IPS DF 4.7 (cell line): ENCODE results near the gene DNAJB1.

Experiments
- DNase-seq: peaks from one replicate; pipeline ENCODE4 v3.0.0-alpha.2; 2013; ENCODE audit warnings: low spot score; ENCODE audit errors: extremely low read depth

The DNAJB1 gene

DNA sequence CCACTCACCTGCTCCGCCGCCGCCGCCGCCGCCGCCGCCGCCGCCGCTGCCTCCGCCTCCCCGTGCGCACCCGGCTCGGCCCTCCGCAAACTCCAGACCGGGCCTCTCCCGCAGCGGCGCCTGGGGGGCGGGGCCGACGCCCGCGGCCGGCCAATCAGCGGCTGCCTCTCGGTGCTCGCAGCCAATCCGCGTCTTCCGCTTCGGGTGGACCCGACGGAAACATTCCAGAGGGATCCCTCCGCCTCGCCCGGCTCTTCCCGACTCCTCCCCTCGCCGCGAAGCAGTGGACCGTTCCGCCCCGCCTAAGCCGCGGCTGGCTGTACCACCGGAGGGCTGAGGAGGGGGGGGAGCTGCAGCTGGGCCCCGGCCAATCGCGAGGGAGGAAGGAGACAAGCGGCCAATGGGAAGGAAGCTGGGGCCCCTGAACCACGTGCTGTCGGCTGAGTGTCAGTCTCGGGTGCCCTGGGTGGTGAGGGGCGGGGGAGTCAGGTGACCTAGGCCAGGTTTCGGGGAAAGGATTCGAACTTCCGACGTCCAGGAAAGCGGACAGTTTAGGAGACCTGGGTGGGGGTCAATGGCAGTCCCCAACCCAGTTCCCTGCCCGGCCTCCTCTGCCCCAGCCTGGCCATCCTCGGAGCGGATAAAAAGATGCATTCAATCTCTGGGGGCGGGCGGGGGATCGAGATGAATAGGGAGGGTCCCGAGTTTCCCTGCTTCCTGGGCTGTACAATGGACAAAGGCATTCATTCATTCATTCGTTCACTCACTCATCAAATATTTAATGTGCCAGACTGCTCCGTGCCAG, 22.0 kb downstream of the DNAJB1 start, which contains the start of gene GIPC1:
Gene GIPC1, minus strand, starts transcription at position 99 of the 805 bp plus-strand sequence. CDS start 13,151 bp downstream, outside the sequence.
- peak; percentile 88 for DNase-seq

DNA sequence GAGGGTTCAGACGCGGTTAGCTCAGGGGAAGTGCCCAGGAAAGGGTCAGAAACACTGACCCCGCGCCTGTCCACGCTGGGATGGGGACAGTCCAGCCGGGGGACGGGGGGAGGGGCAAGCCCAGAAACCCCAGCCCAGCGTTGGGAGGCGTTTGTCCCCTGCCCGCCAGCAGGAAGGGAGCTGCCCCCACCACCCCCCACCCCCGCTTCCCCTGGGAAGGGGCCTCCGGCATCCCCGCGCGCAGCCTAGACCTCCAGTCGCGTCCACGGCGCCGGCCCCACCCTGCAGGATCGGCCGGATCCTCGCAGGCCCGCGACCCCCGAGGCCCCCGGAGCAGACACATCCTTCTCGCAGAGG, 22.5 kb downstream of the DNAJB1 start:
- DNase-seq = no peak

DNA sequence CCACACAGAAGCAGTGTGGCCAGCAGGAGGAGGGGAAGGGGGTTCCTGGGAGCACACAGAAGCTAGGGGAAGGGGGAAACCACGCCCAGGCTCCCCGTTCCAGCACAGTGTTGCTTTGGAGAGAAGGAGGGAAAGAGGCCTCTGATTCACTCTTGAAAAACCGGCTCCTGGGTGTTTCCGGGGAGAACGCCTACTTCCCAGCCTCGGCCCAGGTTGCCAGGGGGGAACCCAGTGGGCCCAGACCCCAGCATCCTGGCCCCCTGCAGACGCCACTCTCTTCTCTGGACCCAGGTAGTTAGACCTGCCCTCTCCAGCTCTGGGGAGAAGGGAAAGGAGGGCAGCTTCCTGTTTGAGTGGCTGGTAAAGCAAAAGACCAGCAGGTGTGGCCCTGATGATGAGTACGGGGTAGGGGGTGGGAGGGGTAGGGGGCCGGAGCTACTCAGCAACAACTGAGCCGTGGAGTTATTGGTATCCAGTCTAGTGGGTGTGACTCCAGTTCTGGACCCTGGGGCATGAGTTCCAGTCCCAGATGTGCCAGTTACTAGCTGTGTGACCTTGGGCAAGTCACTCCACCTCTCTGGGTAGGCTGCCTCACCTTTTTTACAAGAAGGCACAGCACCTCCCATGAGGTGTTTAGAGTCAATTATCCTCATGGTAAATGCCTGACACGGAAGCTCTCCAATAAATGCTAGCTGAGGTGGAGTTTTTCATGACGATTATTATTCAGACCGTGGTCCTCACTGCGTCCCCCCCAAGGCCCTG, 23.1 kb downstream of the DNAJB1 start:
- DNase-seq = no peak

DNA sequence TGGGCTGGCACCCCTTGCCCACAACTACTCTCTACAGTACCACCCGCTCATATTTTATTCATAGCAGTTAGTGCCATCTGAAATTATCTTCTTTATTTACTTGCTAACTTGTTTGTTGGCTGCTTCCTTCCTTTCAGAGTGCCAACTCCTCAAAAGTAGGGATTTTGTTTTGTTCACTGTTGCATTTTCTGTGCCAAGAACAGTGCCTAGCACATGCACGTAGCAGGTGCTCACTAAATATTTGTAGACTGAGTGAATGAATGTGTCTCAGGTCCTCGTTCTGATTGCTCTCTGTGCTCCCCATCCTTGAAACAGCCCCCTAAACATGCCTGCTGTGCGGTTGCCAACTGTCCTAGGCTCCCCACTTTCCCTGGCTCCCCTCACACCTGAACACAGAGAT, 23.8 kb downstream of the DNAJB1 start:
- DNase-seq = no peak

DNA sequence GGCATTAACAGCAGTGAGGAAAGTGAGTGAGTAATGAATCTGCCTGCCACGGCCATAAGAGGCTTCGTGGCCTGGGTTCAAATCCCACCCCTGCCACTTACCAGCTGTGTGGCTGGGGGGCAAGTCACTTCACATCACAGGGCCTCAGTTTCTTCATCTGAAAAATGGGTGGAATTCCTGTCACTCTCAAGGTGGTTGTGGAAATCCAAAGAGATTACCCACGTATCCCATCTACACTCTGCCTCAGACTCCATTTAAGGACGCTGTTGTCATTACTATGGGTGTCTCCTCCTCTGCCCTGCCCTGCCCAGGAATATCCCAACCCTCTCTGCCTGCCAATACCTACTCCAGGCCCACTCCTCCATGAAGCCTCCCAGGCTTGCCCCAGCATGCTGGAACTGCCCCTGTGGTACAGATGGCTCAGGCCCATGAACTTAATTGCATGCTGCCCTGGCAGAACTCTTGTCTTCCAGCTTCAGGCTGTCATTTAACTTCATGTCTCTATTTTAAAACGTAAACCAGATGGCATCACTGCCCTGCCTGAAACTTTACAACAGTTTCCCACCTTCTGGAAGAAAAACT, 25.4 kb downstream of the DNAJB1 start:
- no peak for DNase-seq

DNA sequence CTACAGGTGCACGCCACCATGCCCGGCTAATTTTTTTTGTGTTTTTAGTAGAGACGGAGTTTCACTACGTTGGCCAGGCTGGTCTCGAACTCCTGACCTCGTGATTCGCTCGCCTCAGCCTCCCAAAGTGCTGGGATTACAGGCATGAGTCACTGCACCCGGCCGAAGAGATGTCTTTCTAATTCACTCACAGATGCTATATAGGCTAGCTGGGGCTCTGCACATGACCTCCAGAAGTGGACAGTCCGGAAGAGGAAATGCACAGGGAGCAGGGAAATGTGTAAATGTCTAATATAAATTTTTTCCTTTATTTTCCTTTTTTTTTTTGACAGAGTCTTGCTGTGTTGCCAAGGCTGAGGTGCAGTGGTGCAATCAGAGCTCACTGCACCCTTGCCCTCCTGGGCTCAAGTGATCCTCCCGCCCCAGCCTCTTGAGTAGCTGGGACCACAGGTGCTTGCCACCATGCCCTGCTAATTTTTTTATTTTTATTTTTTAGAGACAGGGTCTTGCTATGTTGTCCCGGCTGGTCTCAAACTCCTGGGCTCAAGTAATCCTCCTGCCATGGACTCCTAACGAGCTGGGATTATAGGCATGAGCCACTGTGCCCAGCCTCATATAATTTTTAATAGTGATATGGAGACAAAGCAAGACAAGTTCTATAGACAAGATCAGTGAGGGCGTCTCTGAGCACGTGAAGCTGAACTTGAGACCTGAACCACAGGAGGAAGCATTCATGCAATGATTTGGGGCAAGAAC, 30.6 kb downstream of the DNAJB1 start:
- DNase-seq = no peak

DNA sequence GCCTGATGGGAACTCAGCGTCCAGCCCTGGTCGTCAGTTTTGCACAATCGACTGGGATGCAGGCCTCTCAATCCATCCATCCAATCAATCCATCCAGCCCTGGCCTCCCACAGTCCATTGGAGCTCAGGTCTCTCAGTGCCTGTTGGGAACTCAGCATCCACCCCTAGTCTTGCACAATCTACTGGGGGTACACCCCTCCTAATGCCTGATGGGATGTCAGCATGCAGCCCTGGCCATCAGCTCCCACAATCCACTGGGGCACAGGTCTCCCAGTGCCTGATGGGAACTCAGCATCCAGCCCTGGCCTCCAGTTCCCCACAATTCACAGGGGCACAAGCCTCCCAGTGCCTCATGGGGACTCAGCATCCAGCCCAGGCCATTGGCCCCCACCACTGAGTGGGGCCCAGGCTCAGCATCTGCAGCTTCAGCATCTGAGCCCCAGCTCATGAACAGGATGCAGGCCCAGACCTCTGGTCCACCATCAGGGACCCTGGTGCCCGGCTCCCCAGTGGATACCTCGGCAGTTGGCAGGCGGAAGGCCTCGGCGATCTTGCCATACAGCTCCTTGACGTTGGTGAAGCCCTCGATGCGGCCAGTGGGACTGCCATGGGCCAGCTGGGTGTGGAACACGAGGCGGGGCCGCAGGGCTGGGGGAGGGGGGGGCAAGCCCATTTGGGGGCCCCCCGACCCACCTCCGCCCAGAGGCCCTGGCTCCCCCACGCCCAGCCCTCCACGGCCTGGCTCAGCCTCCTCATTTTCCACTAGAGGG, 35.8 kb downstream of the DNAJB1 start:
- DNase-seq = no peak

DNA sequence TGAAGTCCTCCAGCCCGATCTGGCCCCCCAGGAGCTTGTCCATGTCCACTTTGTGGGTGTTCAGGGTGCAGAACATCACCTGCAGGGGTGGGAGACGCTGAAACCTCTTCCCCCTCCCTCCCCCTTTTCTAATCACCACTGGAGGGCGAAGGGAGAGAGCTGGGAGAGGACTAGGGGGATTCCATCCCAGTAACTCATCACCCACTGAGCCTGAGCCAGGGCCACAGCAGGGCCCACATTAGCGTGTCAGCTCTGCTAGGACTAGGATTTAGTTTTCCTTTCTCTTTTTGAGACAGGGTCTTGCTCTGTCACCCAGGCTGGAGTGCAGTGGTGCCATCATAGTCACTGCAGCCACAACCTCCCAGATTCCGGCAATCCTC, 37.5 kb downstream of the DNAJB1 start:
- no peak for DNase-seq

DNA sequence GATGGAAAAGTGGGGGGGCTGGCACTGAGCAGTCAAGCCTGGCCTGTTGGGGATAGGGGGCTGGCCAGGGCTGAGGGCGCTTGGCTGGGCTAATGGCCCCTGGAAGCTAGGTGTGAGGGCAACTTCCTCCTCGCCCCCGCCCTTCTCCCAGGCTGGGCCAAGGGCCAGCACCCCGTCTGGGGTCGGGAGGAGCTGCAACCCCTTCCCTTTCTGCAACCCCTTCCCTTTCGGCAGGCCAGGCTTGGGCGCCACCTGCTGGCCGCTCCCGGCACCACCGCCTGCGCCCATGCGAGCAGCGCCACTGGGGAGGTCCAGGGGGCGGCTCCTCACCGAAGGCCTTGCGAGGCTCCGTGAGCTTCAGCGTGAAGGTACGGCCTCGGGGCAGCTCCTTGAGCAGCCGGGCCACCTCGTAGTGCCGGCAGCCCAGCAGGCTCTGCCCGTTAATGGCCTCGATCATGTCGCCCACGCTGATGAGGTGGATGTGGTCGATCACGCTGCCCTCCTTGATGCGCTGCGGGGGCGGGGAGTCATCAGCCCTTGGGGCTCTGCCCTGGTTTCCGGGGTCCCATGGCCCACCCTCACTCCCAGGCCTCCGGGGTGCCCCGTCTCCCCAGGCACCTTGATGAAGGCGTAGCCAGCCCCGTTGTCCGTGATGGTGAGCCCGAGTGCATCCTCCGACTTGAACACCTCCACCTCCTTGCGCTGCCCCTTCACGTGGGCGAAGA, 38.1 kb downstream of the DNAJB1 start:
- DNase-seq = no peak

DNA sequence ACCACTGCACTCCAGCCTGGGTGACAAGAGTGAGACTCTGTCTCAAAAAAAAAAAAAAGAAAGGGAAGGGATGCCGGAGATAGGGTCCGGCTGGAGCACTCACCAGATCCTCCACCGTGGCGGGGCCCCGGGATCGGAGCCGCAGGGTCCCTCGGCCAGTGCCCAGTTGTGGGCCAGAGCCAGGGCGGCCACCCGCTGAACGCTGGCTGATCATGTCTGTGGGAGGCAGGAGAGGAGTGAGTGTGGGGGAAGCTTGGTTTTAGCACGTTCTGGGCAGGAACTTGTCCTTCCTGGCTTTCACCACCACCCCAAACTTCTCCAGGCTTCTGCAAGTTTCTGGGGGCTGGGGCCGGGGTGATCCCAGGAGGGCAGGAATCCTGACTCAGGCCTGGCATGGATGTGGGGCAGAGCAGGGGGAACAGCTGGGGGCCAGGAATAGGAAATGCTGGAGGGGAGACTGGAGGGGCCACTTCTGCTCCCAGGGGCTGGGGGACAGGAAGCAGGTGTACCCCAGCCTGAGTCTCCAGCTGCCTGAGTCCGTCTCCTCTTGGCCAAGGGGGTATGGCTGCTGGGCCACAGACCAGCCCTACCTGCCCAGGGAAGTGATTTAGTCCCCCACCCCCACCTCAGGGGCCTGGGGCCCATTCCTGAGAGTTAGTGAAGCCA, 38.8 kb downstream of the DNAJB1 start:
- DNase-seq = no peak

DNA sequence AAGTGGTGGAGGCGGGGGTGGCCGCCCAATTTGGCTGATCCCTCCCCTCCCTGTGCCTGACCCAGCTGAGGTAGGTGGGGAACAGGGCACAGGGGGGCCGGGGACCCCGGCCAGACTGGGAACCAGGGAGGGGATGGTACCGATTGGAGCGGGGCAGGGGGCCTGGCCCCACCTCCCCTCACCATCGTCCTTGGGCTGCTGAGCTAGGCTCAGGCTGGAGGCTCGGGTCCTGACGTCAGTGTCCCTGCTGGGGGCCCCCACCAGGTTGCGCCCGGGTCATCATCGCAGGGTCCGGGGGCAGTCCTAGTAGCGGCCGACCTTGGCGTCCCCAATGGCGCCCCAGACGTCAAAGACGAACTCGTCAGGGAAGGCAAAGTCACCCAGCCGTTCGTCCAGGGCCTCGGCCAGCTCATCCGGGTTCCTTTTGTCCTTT, 40.1 kb downstream of the DNAJB1 start:
- no peak for DNase-seq

DNA sequence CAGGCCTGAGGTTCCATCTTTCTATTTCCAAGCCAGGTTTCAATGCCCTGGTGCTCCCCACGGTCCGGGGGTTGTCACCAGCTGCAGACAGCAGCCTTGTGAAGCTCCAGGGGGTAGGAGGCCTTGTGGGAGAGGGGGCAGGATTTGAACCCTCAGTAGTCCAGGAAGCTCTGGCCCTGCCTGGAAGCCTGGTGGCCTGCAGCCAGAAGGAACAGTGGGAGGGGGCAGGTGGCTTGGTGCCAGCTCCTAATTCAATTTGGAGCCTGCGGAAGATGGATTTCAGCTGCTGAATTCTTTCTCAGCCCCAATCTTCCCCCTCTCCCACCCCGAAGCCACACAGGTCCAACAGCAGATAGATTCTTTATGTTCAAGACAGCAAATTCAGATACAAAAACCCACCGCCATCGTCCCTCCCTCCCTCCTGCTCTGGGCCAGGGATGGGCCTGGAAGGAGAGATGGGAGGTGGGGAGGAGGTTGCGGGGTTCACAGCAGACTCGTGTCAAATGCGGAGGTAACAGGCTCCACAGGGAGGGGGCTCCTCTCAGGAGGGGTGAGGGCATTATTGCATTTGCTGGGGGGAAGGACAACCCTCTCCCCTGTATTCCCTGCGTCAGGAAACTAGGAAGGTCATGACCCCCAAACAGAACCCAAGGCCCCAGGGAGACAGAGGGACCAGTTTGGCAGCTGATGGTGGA, 40.6 kb downstream of the DNAJB1 start:
- no peak for DNase-seq

DNA sequence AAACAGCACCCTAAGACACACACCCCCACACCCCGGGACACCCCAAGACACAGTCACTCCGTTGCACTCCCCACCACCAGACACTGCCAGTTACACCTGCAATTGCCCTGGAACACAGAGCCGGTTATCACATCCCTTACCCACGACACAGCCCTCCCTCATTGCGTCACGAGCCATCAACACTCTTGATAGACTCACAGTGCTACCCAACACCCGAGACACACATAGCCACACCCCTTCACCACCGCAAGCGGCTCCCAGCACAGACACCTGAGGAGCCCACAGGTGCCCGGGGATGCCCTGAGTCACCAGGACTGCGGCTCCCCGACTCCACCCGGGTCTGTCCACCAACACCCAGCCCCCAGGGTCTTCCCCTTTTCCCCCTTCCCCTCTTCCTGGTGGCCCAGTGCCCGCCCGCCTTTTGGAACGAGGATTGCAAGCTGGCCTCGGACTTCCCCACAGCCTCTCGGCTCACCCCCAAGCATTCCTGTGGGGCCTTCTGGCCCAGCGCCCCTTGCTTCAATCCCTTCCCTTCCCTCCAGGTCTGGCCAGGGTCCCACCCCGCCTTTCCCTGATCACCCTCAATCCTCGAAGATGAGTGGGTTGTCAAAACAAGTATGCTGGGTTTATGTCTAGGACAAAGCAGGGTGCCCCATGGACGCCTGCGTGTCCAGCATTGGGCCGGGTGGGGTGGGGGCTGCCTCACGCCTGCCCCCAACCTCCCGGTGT, 41.4 kb downstream of the DNAJB1 start:
- DNase-seq = no peak

DNA sequence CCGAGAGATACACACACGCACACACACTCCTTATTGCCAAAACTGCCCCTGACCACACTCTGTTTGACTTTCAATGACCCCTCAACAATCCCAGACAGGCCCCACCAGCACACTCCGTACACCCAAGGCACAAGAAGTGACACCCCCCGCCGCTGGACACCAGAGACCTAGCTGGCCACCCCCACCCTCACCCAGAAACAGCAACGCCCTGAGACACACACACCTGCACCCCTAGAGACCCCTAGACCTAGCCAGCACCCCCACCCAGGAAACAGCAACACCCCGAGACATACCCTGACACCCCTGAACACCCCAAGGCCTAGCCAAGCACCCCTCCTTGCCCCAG, 41.9 kb downstream of the DNAJB1 start:
- no peak for DNase-seq

DNA sequence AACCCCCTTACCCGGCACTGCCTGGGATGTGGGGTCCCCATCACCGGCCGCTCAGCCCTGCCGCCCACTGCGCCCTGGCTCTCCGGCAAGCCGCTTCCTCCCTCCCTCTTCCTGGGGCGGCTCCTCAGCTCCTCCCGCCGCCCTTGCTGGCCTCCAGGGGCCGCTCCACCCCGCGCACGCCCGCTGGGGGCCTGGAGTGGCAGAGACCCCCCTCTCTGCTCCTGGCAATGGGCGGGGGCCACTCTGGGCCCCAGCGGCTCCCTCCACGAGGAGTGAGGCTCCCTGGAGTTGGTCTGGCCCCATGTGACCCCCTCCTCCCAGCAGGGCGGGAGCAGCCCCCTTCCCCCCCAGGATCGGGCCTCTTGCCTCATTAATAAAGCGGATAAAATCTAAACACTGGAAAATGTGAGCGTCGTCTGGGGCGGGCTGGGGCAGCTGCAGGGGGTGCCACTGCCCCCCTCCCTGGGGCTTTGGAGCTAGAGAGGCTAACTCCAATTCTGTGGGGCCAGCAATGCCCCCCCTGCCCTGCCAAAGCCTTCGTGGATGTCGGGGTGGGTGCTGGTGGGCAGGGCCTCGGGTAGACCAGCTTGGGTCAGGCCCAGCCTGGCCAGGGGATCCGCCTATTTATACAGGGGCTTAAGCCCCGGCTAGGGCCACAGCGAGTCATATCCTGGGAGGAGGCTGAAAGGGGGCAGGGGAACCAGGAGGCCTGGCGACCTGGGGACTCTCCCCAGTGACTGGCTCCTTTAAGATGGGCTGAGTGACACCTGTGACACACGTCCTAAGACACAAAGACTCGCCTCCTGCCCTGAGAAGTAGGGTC, 42.7 kb downstream of the DNAJB1 start, which contains the start of gene PTGER1:
Gene PTGER1, minus strand, starts transcription at position 104 of the 823 bp plus-strand sequence. CDS start 1,034 bp downstream, outside the sequence.
- DNase-seq = no peak

DNA sequence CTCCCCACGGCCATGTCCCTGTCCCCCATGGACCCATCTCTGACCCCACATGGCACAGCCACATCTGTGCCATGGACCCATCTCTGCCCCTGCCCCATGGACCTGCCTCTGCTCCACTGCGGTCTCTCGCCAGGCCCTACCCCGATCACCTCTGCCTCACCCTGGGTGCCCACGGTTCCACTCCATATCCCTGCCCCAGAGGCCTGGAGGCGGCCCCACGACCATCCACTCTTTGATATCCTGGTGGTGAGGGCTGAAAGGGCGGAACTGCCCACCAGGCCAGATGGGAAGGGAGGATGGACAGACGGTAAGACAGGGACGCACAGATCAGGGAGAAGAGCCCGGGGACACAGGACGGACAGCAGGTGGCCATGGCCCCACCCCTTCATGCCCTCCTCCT, 43.4 kb downstream of the DNAJB1 start:
- DNase-seq = no peak

DNA sequence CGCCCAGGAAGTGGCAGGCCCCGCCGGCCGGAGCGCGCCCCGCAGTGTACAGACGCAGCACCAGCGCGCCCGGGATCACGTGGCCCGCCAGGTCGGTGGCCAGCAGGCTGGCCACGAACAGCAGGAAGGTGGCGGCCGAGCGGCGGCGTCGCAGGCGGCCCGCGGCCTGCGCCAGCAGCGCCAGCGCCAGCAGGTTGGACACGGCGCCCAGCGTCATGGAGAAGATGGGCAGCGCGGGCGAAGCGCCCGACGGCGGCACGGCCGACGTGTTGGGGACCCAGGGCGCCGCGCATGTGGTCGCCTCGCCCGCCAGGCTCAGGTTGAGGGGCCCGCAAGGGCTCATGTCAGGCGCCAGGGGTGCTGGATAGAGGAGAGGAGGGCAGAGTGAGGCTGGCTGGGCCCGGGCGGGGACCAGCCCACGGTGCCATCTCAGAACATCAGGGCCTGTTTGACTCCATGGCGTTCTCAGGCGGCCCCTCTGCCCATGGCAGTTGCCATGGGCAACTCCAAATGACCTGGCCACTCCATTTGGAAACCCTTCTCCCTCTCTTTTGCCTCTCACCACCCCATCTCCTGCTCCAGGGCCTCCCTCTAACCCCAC, 44.1 kb downstream of the DNAJB1 start:
- DNase-seq = no peak
